ENCODE data around the gene AP3D1. TPM values are rescaled to one million over a fixed set of nuclear protein-coding genes. Genes with fewer than 3 reads are reported as not detected.

Gene AP3D1
- total and polyA plus RNA-seq, 9 of the 15 experiments (the other 6 are each of a cell fraction or from before 2014, with no cell fraction given), result 1.2 to 86.1 (median 35.9) TPM

GRCh38 chr19:2060884-2061494 is 90.4 kb downstream of the AP3D1 start (continued):
- TF ChIP-seq, protein P1, sequence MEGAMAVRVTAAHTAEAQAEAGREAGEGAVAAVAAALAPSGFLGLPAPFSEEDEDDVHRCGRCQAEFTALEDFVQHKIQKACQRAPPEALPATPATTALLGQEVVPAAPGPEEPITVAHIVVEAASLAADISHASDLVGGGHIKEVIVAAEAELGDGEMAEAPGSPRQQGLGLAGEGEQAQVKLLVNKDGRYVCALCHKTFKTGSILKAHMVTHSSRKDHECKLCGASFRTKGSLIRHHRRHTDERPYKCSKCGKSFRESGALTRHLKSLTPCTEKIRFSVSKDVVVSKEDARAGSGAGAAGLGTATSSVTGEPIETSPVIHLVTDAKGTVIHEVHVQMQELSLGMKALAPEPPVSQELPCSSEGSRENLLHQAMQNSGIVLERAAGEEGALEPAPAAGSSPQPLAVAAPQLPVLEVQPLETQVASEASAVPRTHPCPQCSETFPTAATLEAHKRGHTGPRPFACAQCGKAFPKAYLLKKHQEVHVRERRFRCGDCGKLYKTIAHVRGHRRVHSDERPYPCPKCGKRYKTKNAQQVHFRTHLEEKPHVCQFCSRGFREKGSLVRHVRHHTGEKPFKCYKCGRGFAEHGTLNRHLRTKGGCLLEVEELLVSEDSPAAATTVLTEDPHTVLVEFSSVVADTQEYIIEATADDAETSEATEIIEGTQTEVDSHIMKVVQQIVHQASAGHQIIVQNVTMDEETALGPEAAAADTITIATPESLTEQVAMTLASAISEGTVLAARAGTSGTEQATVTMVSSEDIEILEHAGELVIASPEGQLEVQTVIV (CRISPR knock-in tag; IDR thresholded peaks at IDR 0.05; ENCODE audit: borderline replicate concordance), result no peak
- TF ChIP-seq, protein P2, sequence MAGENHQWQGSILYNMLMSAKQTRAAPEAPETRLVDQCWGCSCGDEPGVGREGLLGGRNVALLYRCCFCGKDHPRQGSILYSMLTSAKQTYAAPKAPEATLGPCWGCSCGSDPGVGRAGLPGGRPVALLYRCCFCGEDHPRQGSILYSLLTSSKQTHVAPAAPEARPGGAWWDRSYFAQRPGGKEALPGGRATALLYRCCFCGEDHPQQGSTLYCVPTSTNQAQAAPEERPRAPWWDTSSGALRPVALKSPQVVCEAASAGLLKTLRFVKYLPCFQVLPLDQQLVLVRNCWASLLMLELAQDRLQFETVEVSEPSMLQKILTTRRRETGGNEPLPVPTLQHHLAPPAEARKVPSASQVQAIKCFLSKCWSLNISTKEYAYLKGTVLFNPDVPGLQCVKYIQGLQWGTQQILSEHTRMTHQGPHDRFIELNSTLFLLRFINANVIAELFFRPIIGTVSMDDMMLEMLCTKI (IDR thresholded peaks at IDR 0.05; ENCODE audit: partially characterized antibody), result no peak
- TF ChIP-seq CBX3 (IDR thresholded peaks at IDR 0.05; ENCODE audit: borderline replicate concordance in 1 of 2, low read length in 2 of 2), result no peak
- TF ChIP-seq NFIC (IDR thresholded peaks at IDR 0.05), result no peak
- TF ChIP-seq TEAD2 (tag; IDR thresholded peaks at IDR 0.05), result no peak
- TF ChIP-seq MTA1 (IDR thresholded peaks at IDR 0.05; ENCODE audit: borderline replicate concordance), result no peak
- no peak for TF ChIP-seq ZNF184 (CRISPR knock-in tag; IDR thresholded peaks at IDR 0.05)
- TF ChIP-seq, protein P3, sequence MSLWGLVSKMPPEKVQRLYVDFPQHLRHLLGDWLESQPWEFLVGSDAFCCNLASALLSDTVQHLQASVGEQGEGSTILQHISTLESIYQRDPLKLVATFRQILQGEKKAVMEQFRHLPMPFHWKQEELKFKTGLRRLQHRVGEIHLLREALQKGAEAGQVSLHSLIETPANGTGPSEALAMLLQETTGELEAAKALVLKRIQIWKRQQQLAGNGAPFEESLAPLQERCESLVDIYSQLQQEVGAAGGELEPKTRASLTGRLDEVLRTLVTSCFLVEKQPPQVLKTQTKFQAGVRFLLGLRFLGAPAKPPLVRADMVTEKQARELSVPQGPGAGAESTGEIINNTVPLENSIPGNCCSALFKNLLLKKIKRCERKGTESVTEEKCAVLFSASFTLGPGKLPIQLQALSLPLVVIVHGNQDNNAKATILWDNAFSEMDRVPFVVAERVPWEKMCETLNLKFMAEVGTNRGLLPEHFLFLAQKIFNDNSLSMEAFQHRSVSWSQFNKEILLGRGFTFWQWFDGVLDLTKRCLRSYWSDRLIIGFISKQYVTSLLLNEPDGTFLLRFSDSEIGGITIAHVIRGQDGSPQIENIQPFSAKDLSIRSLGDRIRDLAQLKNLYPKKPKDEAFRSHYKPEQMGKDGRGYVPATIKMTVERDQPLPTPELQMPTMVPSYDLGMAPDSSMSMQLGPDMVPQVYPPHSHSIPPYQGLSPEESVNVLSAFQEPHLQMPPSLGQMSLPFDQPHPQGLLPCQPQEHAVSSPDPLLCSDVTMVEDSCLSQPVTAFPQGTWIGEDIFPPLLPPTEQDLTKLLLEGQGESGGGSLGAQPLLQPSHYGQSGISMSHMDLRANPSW (CRISPR knock-in tag; IDR thresholded peaks at IDR 0.05), result no peak
- TF ChIP-seq ZNF253 (CRISPR knock-in tag; conservative IDR thresholded peaks at IDR 0.05), result no peak
- TF ChIP-seq NR2F6 (CRISPR knock-in tag; IDR thresholded peaks at IDR 0.05), result no peak
- TF ChIP-seq, protein P4, sequence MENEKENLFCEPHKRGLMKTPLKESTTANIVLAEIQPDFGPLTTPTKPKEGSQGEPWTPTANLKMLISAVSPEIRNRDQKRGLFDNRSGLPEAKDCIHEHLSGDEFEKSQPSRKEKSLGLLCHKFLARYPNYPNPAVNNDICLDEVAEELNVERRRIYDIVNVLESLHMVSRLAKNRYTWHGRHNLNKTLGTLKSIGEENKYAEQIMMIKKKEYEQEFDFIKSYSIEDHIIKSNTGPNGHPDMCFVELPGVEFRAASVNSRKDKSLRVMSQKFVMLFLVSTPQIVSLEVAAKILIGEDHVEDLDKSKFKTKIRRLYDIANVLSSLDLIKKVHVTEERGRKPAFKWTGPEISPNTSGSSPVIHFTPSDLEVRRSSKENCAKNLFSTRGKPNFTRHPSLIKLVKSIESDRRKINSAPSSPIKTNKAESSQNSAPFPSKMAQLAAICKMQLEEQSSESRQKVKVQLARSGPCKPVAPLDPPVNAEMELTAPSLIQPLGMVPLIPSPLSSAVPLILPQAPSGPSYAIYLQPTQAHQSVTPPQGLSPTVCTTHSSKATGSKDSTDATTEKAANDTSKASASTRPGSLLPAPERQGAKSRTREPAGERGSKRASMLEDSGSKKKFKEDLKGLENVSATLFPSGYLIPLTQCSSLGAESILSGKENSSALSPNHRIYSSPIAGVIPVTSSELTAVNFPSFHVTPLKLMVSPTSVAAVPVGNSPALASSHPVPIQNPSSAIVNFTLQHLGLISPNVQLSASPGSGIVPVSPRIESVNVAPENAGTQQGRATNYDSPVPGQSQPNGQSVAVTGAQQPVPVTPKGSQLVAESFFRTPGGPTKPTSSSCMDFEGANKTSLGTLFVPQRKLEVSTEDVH (IDR thresholded peaks at IDR 0.05; ENCODE audit: low read depth, partially characterized antibody), result no peak
- no peak for TF ChIP-seq ZNF121 (CRISPR knock-in tag; conservative IDR thresholded peaks at IDR 0.05)
- TF ChIP-seq TBP (optimal IDR thresholded peaks at IDR 0.05; ENCODE audit: low read depth, low read length), result peak; percentile 45
- TF ChIP-seq U2AF2 (optimal IDR thresholded peaks at IDR 0.05; ENCODE audit: low read depth, low read length), result no peak
- 0 out of 2 replicates have a peak, but pooled peaks have one; percentile 23 for TF ChIP-seq MAFK (IDR thresholded peaks at IDR 0.05; ENCODE audit: low read length)
- TF ChIP-seq ZBTB17 (CRISPR knock-in tag; IDR thresholded peaks at IDR 0.05), result no peak
- TF ChIP-seq, protein P5, sequence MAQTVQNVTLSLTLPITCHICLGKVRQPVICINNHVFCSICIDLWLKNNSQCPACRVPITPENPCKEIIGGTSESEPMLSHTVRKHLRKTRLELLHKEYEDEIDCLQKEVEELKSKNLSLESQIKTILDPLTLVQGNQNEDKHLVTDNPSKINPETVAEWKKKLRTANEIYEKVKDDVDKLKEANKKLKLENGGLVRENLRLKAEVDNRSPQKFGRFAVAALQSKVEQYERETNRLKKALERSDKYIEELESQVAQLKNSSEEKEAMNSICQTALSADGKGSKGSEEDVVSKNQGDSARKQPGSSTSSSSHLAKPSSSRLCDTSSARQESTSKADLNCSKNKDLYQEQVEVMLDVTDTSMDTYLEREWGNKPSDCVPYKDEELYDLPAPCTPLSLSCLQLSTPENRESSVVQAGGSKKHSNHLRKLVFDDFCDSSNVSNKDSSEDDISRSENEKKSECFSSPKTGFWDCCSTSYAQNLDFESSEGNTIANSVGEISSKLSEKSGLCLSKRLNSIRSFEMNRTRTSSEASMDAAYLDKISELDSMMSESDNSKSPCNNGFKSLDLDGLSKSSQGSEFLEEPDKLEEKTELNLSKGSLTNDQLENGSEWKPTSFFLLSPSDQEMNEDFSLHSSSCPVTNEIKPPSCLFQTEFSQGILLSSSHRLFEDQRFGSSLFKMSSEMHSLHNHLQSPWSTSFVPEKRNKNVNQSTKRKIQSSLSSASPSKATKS (CRISPR knock-in tag; IDR thresholded peaks at IDR 0.05), result no peak
